HK-2 (cell line): ENCODE measurements around the gene CHKA.

Source experiments
- DNase-seq: peaks from one replicate; pipeline ENCODE4 v3.0.0-alpha.2; 2018; ENCODE audit not compliant: unreplicated experiment

The CHKA gene

DNA sequence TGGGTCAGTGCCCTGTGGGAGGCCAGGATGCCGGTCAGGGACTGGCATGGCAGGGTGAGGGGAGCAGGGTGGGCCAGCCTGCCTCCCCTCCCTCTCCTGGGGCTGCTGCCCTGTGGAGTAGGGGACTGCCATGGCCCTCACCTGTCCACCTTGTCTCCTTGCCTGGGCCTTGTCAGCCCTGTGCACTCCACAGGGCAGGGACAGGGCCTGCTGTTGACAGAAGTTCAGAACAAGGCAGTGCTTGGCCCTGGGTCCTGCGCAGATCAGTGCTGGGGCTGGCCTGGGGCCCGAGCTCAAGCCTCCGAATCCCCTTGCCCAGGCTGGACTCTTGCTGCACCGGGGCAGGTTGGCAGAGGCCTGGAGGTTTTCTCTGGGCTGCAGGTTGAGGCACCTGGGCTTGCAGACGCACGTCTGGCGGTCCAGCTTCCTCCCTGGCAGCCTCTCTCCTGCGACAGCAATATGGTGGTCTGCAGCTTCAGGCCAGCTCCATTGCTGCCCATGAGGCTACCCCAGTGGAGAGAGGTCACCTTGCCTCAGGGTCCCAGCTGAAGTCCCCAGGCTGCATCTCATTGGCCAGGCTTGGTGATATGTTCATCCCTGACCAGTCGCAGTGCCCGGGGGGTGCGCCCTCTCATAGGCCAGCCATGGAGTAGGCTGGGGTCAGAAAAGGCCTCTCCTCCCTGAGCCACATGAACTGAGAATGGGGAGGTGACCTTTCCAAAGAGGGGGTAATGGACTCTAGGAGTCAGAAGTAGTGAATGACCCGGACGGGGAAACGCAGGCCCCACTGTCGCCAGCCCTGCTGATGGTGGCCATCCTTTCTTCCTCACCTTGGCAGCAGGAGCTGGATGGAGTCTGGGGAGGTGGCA, 21.5 kb upstream of the CHKA start:
- no peak for DNase-seq

DNA sequence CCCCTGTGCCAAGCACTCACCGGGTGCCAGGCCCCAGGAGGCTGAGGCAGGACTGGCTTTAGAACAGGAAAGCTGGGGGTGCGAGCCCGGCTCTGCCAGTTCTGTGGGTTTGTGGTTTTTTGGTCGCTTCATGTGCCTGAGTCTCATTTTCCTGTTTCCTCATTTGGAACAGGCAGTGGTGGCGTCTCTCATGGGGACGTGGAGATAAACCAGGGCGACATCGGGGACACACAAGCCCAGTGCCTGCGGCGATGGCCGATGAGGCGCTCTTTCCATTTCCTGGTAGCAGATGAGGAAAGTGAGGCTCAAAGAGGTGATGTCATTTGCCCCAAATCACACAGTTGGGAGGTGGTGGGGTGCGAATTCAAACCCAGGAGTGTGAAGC, 20.8 kb upstream of the CHKA start:
- no peak for DNase-seq

DNA sequence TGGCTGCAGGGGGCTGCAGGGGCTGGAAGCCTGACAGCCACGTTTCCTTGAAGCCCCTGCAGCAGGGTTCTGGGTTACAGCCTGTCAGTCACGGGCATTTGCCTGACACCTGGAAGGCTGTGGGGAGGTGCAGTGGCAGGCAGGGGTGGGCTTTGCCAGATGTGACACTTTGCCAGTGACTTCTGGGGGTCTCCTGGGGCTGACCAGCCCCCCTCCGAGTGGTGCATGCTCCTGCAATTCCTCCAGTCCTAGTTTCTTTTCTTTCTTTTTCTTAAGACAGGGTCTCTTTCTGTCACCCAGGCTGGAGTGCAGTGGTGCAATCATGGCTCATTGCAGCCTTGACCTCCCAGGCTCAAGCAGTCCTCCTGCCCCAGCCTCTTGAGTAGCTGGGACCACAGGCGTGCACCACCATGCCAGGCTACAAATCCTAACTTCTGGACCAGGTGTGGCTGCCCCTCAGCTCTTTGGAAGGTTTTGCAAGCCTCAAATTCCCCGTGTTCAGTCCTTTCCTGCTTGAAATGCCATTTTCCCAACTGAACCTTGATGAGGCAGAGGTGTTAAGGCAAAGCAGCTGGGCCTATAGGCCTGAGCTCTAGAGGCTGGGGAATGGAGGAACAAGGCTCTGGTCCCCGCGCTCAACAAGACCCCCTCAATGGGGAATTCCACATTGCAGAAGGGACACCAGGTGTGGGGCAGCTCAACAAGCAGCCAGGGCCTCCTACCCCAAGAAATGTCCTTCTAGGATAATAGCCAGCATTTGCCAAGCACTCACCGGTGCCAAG, 20.2 kb upstream of the CHKA start:
- no peak for DNase-seq

DNA sequence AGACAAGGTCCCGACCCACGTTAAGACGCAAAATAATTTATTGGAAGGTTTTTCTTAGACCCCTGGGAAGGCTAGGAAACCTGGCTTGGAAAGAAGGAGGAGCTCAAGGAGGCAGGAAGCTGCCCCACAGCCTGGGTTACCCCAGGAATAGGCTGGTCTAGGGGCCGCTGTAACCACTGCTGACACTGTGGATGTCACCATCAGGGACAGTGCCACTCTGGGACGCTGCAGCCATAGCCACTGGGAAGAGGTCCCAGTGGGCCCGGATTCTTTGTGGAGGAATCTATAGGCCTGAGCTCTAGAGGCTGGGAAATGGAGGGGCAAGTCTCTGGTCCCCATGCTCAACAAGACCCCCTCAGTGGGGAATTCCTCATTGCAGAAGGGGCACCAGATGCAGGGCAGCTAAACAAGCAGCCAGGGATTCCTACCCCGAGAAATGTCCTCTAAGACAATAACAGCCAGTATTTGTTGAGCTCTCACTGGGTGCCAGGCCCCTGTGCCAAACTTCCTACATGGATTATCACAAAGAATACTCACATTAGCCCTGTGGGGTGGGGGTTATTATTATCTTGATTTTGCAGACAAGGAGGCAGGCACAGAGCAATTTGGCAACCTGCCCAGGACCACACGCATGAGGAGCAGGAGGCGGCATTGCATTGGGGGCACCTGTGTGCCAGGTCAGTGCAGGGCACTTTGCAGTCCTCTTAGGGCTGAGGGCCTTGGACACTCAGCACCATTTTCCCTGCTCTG, 19.5 kb upstream of the CHKA start:
- no peak for DNase-seq

DNA sequence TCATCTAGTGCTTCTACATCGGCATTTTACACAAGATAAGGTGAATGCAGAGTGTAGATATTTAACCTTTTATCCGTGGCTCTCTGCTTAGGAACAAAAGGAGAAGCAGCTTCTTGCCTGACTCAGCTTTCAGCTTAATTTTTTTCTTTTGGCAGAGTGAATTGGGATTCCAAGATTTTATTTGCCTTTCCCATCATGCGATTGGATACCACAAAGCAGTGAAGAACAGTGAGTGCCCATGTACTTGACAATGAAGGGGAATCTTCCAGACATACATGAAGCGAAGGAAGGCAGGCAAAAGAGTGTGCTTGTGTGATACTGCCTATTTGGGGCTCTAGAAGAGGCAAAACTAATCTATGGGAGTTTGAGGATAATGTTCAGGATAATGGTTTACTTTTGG, 17.0 kb upstream of the CHKA start:
- DNase-seq = no peak

DNA sequence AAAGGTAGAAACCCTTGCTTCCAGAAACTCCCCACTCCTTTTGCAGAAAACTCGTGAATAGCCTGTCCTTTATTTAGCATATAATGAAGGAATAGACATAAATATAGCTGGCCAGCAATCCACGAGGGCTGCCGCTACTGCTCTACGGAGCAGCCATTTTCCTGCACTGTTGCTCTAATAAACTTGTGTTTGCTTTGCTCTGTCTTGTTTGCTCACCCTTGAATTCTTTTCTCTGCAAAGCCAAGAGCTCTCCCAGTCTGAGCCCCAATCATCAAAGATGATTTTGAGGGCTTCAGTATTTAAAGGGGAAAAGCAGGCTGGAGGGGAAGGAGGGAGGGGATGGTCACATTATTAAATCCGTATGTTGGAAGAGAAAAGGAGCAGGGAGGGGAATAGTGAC, 16.6 kb upstream of the CHKA start:
- no peak for DNase-seq

DNA sequence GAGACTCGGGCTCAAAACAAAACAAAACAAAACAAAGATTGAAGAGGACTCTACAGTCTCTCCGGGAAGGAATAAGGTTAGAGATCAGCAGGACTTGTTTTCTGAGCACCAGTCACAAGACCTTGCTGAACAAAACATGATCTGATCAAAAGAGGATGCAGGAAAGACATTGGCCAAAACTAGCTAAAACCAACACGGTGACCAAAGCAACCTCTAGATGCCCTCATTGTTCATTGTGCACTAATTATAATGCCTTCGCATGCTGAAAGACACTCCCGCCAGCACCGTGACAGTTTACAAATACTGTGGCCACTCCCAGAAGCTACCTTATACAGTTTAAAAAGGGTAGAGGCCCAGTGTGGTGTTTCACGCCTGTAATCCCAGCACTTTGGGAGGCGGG, 15.7 kb upstream of the CHKA start:
- DNase-seq = no peak

DNA sequence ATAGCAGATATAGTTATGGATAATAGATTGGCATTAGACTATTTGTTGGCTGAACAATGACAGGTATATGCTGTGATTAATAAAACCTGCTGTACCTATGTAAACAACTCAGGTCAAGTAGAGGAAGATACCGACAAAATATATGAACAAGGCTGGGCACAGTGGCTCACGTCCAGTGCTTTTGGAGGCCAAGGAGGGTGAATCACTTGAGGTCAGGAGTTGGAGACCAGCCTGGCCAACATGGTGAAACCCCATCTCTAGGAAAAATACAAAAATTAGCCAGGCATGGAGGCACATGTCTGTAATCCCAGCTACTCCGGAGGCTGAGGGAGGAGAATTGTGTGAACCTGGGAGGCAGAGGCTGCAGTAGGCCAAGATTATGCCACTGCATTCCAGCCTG, 14.0 kb upstream of the CHKA start:
- DNase-seq = no peak

DNA sequence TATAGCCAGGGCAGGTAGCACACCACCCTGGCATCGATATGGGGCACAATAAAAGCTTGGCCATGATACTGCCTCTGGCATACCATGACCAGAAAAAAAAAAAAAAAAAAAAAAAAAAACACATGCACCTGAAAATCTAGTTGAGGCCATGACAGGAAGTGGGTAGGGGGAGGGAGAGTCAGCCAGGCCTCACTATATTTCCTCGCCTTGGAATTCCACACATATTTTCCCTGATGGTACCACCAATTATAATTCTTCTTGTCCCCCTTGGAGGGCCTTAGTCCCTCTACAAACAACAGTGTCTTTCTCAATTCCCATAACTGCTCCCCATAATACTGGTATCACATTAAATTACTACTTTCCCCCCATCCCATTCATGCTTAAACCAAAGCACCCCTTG, 12.6 kb upstream of the CHKA start:
- DNase-seq = no peak

DNA sequence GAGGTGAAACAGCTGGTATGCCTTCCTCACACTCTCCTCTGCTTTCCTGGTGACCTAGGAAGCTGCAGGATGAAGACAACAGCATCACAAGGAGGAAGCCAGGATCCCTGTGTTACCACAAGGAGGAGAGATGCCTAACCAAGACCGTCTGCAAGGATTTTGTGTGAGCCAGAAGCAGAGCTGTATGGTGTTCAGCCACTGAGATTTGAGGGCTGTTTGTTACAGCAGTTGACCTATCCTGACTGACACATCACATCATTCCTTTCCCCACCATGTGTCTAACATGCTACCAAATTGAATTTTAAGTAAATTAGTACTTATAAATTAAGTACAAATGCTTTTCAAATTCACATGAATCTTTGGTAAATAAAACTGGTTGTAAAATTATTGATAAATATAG, 8.9 kb upstream of the CHKA start:
- DNase-seq = no peak

DNA sequence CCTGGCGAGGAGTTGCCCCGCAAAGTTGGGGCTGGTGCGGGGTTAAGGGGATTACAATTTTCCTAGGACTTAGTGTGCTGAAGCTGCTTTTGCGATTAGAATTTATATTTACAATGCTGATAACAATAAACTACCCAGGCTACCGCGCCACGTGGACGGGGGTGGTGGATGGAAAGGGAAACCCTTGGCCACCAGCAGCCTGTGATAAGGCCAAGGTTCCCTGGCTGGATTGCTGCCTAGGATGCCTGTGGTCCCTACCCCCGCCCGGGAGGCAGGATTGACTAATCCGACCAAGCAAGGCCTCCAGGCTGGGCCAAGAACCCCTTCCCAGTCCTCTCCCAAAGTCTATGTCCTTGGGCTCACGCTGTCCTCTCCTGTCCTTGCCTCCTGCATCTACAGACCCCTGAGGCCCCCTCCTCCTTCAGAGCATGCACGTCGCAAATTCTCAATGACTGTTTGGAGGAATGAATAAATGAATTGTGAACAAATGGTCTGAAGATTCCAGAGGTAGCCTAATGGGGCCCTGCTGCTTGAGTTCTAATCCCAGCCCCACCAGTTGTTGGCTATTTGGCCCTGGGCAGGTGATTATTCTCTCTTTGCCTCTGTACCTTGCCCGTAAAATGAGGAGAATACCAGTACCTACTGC, 7.6 kb upstream of the CHKA start:
- no peak for DNase-seq

DNA sequence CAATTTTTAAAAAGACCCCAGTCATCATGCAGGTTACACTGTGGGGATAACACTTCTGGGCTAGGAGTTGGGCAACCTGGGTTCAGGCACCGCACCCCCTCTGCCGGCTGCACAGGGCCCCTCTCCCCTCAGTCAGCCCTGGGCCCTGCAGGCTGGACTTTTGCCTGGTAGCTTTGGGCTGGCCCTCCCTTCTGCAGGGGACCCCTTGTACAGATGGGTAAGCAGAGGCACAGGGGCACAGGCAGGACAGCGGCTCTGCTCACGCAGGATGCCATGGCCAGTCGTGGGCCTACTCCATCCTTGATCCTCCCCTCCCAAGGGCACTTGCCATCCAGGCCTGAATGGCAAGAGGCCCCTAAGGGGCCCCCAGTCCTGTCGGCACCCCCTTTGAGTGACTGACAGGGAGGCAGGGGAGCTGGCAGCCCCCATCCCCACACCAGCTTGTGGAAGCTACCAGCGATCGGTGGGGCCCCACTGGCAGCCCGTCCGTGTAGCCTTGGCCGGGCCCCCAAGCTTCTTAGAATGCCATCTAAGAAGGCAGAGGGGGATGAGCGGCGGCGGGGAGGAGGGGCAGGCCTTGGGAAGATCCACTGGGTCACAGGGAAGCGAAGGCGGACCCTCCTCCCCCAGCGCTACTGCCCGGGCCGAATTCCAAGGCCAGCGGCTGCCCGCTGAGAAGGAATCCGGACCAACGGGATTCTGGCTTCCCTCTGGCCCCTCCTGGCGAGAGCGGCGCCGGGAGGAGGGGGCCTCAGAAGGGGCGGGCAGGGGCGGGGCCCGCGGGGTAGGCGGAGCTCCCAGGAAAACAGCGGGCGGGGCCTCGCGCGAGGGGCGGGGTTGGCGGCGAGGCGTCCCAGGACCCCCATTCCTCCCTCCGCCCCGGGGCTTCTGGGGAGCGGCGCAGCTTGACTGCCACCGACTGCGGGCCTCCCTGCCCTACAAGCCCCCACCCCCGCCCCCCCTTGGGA, 6.8 kb upstream of the CHKA start:
- DNase-seq = no peak

DNA sequence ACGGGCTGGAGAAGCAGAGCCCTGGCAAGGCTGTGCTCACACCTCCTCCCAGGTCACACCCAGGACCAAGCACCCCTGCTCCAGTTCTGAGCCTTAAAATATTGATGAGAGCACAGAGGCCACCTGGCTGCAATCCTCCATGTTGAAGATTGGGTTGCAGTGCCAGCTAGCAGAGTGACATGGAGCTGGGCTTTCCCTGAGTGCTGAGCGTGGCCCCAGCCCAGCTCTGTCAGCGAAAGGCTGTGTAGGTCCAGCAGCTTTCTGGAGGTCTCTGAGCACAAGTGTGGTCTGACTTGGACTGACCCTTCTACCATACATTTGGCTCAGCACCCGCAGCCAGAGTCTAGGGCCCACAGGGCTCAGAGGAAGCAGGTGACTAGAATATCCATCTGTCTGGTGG, 4.0 kb upstream of the CHKA start:
- DNase-seq = no peak

DNA sequence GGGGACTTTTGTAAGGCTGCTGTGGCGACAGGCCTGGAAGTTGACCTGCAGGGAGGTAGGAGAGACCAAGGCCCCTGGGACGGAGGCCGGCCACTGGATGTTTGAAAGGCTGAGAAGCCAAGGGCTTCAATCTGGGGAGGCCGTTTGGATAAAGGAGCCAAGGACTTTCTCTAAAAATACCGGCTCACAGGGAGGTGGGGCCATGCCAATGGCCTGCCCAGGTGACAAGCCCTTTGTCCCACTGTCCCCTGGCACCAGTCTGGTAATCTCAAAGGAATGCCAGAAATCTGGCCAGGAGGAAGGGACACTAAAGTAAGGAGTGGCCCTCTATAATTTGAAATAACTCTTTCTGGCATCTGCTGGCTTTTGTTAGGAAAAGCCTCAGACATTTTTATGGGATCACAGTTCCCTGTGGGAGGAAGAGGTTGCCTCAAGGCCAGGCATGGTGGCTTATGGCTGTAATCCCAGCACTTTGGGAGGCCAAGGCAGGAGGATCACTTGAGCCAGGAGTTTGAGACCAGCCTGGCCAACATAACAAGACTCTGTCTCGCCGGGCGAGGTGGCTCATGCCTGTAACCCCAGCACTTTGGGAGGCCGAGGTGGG, 1.9 kb upstream of the CHKA start:
- DNase-seq = no peak

DNA sequence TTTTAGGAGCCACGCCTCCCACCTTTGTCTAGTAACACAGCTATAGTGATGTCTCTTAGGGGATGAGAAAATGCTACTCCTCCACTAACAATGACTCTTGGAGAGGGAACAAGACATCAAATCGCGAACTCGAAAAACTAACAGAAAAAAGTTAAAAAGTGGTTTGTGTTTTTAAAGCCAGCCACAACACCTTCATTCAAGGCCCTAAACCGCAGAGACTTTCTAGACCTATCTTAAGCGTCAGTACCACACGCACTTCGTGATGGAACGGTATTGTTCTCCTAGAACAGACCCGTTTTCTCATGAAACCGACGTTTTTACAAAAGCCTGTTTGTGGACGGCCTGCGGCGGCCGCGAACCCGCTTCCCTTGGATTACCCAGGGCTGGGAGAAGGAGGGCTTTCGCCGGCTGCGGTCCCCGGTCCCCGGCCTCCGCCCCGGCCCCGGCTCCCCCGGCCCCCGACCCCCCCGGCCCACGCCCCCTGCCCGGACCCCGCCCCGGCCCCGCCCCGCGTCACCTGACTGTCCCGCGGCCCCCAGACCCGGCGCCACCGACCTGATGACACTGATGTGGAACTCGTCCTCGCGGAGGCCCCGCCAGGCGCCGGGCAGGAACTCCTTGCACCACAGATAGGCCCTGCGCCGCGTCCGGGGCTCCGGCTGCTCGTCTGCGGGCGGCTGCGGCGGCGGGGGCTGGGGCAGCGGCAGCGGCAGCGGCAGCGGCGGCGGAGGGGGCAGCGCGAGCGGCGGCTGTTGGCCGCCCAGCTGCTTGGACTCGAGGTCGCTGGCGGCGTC, 718 bp downstream of the CHKA start:
- DNase-seq = peak; percentile 36

DNA sequence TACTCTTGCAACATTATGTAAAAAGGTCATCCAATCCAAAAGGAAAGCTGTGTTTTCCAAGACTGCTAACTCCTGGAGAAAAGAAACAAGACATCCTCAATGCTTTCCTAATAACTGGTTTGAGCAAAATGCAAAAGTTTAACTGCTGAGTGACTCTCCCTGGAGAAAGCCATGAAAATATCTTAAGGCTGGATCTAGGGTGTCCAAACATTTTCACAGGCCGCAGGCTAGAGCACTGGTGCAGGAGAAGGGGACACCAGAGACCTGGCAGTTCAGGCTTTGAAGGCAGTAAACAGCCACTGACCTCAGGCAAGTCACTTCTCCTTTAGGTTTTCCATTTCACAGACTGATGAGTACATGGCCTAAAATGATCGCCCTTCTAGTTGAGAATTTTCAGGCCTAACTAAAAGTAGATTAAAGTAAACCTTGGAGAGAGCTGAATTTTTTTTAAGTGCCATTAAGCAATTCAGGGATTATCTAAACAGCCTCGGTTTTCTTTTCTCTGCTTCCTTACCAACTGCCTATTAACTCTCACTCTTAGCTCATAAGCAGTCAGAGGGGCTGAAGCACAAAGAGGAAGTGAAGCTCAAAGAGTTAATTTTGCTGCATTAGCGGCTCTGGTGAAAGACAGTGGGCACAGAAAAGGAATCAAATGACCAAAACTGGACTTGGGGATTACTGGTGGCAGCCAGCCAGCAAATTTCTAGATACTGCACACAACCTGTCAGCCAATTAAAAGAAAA, 2.3 kb downstream of the CHKA start:
- DNase-seq = no peak

DNA sequence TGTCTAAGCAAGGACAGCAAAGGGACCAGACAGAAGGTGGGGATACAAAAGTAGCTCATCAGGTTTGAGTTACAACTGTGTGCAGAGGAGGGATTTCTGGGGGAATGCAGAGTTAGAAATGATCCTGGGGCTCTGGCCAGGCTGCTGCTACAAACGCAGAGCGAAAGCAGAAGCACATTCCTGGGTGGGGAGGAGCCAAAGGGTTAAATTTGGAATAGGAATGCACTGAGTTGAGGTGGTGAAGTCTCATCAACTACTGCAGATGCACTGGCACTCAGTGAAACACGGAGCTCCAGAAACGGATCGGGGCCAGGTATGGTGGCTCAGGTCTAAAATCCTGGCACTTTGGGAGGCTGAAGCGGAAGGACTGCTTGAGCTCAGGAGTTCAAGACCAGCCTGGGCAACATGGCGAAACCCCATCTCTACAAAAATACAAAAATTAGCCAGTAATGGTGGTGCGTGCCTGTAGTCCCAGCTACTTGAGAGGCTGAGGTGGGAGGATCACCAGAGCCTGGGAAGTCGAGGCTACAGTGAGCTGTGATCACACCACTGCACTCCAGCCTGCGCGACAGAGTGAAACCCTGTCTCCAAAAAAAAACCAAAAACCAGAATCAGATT, 3.2 kb downstream of the CHKA start:
- no peak for DNase-seq

DNA sequence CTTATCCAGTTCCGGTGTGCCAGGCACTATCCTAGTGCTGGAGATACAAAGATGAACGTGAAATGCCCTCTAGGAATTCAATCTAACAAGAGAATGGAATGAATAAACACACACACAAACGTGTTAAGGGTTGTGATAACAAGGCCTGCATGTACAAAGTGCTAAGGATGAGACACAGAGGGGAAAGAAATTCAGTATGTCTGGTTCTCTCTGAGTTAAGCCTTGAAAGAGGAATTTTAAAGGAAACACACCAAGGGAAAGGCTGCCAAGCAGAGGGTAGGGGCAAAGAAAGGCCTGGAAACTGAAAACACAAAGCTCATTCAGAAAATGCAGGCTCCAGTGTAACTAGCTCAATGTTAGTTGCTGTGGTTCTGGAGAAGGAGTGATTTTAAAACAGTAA, 4.2 kb downstream of the CHKA start:
- DNase-seq = no peak

DNA sequence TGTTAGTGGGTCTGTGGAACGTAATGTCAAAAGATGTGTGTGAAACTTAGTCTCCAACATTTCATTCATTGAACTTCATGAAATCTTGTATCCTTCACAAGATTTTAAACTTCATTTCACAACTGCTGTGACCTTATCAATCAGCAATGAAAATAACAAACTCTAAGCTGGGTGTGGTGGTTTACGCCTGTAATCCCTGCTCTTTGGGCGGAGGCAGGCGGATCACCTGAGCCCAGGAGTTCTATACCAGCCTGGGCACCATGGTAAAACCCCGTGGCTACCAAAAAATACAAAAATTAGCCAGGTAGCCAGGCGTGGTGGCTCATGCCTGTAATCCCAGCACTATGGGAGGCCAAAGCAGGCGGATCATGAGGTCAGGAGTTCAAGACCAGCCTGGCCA, 5.1 kb downstream of the CHKA start:
- no peak for DNase-seq
